HG02571 (cell line): Measurements from ENCODE around the gene LRRC49.
"Not testable (repeated sequence)": the region's sequence is repeated elsewhere in the genome, so short reads cannot be mapped to it uniquely, and the experiment has no call there.

Experiments
- ATAC-seq: cut with Tn5 transposase; IDR thresholded peaks from one replicate; pipeline ENCODE4 v1.9.1; 2021; ENCODE audit warnings: mild to moderate bottlenecking, moderate library complexity; ENCODE audit not compliant: unreplicated experiment

LRRC49 gene

DNA sequence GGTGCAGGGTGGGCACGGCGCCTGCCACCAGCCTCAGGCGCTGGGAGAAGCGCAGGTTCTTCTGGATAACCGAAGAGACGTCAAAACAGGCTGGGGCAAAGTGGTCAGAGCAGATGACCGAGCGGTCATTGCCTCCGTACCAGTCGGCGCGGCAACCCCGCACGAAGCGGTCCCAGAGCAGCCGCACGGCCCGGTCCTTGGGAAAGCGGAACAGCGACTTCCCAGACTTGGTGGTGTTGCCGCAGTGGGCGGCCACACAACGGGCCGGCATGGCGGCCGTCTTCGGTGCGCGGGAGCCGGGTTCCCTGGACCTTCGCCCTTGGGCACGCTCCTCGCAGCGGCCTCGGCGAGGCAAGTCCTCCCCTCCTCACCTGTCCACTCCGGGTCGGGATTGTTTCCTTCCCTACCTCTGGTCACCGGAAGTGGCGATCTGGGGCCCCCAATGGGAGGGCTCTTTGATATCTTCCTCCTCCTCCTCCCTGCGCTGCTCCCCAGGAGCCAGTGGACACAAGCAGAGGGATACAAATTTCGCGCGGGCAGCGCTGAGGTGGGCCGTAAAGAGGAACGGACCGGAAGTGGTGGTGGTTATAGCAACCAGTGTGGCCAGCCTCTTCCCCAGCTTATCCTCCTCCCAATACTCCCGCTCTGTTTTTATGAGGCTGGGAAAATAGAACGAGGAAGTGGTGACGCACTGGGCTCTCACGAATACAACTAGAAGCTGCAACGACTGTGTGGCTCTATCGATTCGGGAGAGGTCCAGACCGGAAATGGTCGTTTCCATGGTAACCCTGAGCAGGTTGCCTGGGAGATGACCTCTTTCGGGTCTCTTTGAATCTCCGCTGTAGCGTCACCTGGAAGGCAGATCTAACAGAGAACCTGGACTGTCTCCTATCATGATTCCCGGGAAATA lies at the start of gene LRRC49, which contains the start of gene THAP10:
TSS of gene LRRC49 (plus strand) at position 825 of the 910 bp plus-strand sequence. CDS start at position 894, 69 bp downstream.
TSS of gene THAP10 (minus strand) at position 432 of the 910 bp plus-strand sequence. CDS start at position 271, 161 bp downstream.
- ATAC-seq: peak; percentile 71

GRCh38 chr15:70845602-70846360 lies 46.8 kb upstream of the LRRC49 start:
- no peak for ATAC-seq

DNA sequence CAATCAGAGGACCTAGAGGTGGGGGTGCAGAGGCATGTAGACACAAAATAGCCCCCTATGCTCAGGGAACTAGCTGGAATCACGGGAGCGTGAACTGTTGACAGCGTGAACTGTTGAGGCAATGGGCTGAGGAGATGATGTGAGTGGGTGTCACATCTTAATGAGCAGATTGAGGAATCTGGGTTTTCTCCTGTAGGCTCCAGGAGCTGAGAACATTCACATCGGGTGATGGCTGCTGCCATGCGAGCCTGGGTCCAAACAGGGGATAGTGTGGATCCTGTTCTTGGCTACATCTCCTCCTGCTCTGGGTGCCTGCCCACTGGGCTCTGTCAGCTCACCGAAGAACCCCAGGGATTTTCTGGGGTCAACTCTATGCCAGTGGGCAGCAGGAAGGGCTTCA lies 40.7 kb upstream of the LRRC49 start:
- ATAC-seq: no peak

- no peak for ATAC-seq
Observed at GRCh38 chr15:70852501-70853317, 39.9 kb upstream of the LRRC49 start.

DNA sequence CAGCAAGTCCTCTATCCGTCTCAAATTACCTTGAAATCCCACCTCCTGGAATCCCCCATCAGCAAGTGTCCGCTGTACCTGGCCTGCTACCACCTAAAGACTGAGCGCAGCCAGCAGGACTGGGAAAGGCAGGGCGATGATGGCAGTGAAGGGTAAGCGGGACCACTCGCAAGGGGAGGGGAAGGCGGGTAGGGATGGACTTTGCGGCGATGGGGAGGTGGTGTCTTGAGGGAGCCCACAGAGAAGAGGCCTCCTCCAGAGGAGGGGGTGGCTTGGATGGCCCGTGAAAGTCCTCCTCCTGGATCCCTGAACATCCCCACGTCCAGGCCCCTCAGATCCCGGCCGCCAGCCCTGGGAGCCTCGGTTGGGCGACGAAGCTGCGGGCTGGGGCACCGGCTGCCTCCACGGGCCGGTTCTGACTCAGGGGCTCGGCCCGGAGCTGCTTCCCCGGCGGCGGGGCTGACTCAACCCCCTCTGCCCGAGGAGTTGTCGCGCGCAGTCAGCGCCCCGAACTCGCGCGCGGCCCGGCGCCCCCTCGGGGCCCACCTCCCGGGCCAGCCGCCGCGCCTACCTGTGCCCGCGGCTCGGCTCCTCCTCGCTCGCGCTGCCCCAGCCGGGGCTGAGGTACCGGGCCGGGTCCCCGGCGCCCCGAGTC lies 39.2 kb upstream of the LRRC49 start:
- no peak for ATAC-seq

- ATAC-seq: no peak
Observed at GRCh38 chr15:70853973-70854665, 38.5 kb upstream of the LRRC49 start, which contains the start of gene LARP6. TSS of gene LARP6 (minus strand) at chr15:70854157. CDS start at chr15:70854088, 69 bp downstream.

DNA sequence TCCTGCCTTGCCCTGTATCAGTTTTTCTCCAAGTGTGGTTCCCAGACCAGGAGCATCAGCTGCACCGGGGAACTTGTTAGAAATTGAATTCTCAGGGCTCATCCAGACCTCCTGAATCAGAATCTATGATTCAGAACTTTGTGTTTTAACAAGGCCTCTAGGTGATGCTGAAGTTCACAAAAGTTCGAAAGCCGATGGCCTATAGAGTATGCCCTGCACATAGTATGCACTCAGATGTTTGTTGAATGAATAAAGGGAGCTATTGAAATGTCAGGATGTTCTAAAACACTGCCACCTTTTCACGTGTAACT lies 38.0 kb upstream of the LRRC49 start:
- ATAC-seq: no peak

- no peak for ATAC-seq
Observed at GRCh38 chr15:70855764-70856163, 36.9 kb upstream of the LRRC49 start.

DNA sequence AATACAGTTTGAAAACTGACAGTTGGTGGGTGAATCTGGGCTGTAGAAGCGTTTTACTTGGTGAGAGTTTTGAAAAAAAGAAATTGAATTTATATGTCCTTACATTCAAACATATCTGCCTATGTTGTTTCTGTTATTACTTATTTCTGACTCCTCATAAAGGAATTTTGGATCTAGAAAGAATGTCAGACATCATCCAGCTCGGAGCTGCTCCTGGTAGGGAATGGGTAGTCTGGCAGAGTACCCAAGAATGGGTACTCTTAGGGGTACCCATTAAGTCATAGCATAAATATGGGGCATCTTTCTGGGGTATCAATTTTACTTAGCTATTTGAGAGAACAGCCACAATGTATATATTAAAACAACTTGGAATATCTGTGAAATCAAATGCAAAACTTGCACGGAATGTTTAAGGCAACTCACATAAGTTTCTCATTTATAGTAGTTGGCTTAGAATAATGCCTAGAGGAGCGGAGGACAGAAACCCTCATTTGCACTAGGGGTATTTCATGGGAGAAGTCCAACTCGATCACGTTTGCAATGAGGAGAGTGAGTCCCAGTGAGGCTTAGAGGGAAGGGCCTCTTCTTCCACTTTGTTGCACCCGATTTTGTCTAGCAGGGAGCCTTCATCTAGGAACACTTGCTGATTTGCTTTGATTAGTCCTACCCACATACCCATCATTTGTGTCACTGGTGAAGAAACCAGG lies 36.3 kb upstream of the LRRC49 start:
- no peak for ATAC-seq

DNA sequence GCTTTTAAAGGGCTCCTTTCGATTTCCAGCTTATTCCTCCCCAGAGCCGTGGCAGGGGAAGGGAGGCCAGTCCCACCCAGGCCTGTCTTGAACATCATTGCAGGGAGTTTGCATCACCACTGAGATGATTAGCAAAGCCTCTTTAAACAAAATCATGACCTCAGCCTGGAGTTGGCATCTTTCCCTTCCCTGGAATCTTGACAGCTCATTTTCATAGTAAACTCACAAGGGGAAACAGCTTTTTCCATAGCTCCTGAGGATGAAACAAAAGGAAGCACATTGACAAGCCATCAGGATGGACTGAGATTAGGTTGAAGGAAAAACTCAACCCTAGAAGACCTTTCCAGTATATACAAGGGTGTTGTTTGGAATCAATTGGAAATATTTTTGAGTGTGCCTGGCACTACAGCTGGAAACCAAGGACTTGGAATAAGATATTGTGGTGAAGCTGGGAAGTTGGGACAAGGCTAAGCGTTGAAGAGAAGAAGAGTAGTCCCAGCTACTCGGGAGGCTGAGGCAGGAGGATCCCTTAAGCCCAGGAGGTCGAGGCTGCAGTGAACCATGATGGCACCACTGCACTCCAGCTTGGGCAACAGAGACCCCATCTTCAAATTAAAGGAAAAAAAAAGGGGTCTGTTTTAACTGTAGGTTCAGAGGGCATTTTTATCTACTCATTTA lies 35.6 kb upstream of the LRRC49 start:
- no peak for ATAC-seq

DNA sequence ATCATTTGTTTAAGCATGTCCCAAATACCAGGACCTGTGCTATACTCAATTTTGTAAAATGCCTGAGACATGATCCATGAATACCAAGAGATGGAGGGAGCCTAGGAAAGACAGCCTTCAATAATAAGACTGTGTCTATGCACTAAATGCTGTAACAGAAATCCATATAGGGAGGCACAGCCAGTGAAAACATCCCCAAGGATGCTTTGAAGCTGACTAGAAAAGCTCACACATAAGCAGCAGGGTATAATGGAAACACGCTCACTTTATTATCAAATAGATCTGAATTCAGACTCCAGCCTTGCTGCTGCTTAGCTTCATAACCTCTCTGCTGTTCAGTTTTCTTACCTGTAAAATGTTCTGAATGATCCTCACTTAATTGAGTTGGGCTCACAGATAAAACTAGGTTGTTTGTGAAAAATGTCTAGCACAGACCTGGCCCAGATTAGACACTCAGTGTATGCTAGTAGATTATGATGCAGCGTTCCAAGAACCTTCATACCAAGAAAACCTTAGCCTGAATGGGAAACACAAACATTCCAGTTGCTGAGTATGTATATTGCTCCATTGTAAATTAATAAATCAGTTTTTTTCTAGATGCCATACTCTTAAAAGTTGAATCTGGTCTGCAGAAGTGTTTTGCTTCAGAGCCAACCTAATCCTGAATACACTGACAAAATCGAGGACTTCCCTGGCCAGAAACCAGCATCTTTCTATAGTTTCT lies 34.9 kb upstream of the LRRC49 start:
- no peak for ATAC-seq

DNA sequence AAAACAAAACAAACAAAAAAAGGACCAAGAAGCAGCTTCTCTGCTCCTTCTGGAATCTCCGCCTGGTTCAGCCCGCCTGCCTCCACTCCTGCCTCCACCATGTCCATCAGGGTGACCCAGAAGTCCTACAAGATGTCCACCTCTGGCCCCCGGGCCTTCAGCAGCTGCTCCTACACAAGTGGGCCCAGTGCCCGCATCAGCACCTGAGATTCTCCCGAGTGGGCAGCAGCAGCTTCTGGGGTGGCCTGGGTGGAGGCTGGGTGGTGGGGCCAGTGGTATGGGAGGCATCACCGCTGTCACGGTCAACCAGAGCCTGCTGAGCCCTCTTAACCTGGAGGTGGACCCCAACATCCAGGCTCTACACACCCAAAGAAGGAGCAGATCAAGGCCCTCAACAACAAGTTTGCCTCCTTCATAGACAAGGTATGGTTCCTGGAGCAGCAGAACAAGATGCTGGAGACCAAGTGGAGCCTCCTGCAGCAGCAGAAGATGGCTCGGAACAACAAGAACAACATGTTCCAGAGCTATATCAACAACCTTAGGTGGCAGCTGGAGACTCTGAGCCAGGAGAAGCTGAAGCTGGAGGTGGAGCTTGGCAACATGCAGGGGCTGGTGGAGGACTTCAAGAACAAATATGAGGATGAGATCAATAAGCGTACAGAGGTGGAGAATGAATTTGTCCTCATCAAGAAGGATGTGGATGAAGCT lies 33.9 kb upstream of the LRRC49 start:
- ATAC-seq: not testable (repeated sequence)

GRCh38 chr15:70859322-70859908 lies 33.2 kb upstream of the LRRC49 start:
- no peak for ATAC-seq

- ATAC-seq: no peak
Observed at GRCh38 chr15:70859998-70860397, 32.6 kb upstream of the LRRC49 start.

DNA sequence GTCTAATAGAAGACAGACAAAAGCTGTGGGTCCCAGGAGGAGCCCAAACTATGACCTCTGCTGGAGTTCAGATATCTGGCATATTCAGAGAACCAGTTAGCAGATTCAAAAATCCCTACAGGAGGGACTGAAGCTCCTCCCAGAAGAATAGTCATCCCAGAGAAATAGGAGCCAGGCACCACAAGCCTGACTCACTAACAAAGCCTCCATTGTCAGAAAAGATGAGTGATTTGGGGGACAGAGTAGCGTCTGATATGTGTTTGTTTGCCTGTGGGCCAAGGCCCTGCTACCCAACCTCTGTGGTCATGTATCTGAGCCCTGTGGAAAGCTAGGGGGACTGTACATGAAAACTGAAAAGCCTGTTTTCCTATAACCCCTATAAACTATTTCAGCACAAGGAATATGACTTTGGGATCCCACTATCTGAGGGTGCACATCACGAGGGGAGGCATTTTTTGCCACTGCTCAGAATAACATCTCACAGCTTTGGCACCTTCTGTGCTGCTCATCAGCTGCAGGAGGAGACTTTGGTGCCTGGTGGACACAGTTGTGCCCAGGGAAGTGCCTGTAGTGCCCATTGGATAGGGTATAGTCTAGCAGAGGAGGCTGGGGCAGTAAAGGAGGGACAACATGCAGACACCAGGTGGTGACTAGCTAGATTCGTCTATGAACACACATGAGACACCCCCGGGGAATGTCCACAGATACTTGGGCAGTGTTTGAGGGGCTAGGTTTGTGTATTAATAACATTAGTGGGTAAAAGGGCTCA lies 29.0 kb upstream of the LRRC49 start:
- no peak for ATAC-seq

- no peak for ATAC-seq
Observed at GRCh38 chr15:70866982-70867641, 25.5 kb upstream of the LRRC49 start.
